Parietal lobe (tissue), 1 donor: ENCODE data around the gene TBX6. TPM values are rescaled to one million over a fixed set of nuclear protein-coding genes. Genes with fewer than 3 reads are reported as not detected.

Experiments
- total RNA-seq: library from RNA; depleted of rRNA; stranded (reverse); fragments of >200 nt; gene quantifications from one replicate; pipeline ENCODE4 v1.2.3, GENCODE V29; 2014

TBX6 gene, protein sequence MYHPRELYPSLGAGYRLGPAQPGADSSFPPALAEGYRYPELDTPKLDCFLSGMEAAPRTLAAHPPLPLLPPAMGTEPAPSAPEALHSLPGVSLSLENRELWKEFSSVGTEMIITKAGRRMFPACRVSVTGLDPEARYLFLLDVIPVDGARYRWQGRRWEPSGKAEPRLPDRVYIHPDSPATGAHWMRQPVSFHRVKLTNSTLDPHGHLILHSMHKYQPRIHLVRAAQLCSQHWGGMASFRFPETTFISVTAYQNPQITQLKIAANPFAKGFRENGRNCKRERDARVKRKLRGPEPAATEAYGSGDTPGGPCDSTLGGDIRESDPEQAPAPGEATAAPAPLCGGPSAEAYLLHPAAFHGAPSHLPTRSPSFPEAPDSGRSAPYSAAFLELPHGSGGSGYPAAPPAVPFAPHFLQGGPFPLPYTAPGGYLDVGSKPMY
- 0.31 TPM for total RNA-seq

DNA sequence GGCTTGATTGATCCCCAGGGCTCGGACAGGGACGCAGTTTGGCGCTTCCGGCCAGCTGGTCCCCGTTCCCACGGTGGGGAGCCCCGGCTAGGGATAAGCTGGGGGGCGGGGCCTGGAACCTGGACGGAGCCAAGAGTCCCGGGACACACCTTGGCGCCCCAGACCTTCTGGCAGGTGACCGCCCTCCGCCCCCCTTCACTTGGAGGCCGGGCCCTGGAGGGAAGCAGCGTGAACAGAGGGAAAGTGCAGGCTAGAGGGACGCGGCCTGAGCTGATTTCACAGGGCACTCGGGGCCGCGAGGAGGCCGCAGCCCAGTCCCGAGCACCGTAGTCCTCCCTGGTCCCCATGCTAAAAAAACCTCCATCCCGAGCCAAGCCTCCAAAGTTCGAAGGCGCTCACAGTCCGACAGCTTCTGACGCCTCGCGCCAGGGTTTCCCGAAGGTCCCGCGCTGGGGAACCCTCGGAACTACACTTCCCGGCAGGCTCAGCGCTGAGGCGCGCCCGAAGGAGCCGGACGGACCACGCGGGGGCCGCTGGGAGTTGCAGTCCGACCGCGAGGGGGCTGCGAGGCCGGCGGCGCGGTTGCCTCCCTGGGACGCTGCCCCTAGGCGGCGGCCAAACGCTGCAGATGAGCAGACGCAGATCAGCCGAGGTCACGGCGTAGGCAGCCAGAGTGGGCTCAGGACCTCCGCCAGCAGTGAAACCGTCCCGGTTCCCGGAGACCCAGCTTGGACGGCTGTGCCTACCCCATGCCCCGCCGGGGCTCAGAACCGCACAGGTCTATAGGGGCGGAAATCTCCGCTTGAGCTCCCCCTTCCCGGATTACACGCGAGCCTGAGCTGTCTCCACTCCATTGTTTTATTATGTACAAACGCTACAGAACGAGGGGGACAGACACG lies at the start of gene TBX6:
TBX6 (minus strand) TSS at position 451 of the 899 bp plus-strand sequence. CDS start 731 bp downstream, outside the sequence.

DNA sequence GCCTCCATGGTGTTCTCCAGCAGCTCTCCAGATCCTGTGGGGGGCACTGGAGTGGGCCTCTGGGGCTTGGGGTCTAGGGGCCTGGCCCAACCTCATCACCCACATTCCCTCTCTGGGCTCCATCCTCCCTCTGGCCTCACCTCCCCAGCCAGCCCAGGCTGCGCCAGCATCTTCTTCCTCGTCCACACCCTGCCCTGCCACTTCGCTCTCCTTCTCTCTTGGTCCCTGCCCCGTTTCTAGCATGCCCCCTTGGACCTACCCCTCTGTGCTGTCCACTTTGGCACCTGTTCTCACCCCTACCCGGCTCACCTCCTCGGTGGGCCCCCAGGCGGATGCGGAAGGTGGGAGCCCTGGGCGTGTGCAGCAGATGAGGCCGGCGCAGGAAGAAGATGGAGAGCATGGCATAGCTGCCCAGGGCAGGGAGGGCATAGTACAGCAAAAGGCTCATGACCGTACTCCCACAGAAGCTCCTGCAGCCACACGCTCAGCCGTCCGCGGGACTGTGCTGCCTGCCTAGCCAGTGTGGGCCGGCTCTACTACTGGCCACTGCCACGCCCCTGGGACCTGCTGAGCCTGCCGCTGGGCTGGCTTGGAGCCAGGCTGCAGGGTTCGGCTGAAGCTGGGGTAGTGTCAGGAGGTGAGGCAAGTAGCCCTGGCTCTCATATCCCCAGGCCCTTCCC lies 21.4 kb upstream of the TBX6 start, which contains the start of gene GDPD3:
GDPD3 (minus strand) TSS at position 507 of the 680 bp plus-strand sequence; CDS start at position 448, 59 bp downstream.

DNA sequence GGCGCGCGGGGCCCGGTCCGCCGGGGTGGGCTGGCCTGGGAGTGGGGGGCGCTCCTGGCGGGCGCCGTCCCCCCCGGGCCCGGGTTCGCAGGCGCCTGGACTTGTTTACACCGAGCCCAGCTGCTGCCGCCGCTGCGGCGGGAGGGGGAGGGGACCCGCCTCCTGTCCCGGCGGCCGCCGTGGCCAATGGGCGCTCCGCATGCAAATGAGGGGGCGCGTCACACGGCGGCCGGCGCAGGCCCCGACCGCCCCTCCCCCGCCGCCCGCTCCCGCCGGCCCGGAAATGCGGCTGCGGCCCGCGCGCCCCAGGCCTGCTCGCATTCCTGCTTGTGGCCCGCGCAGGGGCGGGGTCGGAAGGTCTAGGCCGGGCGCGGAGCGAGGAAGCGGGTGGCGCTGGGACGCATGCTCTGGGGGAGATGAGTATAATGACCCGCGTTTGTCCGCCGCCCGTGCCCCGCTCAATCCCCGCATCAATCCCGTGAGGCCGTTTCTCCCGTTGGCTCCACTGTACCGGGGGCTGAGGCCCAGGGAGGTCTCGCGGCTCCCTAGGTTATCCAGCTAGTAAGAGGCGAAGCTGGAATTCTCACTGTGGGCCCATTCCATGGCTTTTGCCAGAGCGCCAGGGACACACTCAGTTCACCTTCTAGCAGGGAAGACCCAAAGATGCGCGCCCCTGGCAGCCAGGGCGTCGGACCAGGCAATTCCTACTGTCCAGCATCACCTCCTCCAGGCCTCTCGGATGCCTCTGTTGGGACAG lies 4.6 kb upstream of the TBX6 start, which contains the start of gene YPEL3:
YPEL3 (minus strand) TSS at position 109 of the 757 bp plus-strand sequence. CDS start 731 bp downstream, outside the sequence.

DNA sequence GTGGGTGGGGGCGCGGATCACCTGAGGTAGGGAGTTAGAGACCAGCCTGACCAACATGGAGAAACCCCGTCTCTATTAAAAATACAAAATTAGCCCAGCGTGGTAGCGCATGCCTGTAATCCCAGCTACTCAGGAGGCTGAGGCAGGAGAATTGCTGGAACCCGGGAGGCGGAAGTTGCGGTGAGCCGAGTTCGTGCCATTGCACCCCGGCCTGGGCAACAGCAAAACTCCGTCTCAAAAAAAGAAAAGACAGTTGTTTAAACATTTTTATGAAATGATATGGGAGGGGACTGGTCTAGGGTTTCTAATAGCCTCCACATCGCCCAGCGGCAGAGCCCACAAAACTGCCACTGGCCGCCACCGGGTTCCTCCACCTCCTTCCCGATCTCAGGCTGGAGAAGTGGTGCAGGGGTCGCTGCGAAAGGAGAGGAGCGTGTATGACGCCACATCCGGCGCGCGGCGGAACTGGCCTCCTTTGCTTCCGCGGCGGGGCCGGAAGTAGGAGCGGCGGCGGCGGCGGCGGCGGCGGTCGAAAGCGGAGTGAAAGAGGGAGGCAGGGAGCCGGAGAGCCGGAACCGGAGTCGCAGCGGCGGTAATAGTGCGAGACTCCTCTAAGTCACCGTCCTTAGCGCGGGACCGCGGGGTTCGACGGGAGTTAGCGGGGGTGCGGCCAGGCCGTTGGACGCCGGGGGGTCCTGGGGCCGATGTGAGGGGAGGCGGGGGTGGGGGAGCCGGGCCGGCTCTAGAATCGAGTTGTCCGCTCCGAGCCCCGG lies 16.0 kb downstream of the TBX6 start, which contains the start of gene PPP4C:
PPP4C (plus strand) TSS at position 492 of the 773 bp plus-strand sequence. CDS start 384 bp downstream, outside the sequence.

DNA sequence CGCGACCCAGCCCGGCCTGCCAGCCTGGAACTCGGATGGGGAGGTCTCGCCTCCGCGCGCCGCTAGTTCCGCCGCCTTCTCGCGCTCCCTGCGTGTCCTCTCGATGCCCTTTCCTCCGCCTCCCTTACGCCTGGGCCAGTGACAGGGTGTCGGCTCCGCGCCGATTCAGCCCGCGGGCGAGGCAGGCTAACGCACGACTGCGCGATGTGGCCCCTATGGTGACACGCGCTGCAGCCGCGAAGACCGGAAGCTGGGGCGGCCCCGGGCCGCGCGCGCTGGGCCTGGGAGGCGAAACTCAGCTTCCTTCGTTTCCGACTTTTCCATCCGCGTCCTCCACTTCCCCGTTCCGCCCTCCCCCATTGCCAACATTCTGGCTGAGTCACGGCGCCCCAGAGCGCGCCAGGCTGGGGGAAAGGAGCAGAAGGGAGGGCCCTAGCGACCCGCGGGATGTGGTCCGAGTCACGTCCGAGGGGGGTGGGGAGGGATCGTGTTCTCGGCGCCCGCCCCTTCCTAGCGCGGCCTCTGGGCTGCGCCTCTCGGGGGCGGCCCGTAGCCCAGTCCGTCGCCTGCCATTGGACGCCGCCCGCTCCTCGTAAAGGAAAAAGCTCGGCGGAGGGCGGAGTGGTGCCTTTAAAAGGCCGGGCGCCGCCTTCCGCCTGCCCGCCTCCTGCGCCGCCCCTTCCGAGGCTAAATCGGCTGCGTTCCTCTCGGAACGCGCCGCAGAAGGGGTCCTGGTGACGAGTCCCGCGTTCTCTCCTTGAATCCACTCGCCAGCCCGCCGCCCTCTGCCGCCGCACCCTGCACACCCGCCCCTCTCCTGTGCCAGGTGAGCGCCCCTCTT lies 26.4 kb downstream of the TBX6 start, which contains the start of gene ALDOA:
ALDOA (plus strand) TSS at position 659 of the 841 bp plus-strand sequence. CDS start 1,138 bp downstream, outside the sequence.

Other genes starting within 250 kb of the TBX6 start
- 48.8 TPM for gene CDIPT, start 228.7 kb downstream of the TBX6 start, total RNA-seq
- 52.0 TPM for gene SEZ6L2, start 192.4 kb downstream of the TBX6 start, total RNA-seq
- 13.1 TPM for gene ASPHD1, start 191.4 kb downstream of the TBX6 start, total RNA-seq
- gene KCTD13, start 165.7 kb downstream of the TBX6 start, total RNA-seq = 36.6 TPM
- 25.4 TPM for gene TMEM219, start 129.8 kb downstream of the TBX6 start, total RNA-seq
- gene TAOK2, start 118.1 kb downstream of the TBX6 start, total RNA-seq = 55.4 TPM
- gene HIRIP3, start 96.3 kb downstream of the TBX6 start, total RNA-seq = 18.8 TPM
- 22.8 TPM for gene INO80E, start 95.7 kb downstream of the TBX6 start, total RNA-seq
- 17.2 TPM for gene DOC2A, start 80.9 kb downstream of the TBX6 start, total RNA-seq
- not detected for gene C16orf92, start 68.7 kb downstream of the TBX6 start, total RNA-seq
- gene TLCD3B, start 60.7 kb downstream of the TBX6 start, total RNA-seq = 24.4 TPM
- gene ALDOA, start 26.2 kb downstream of the TBX6 start, total RNA-seq = 89.8 TPM
- 60.4 TPM for gene PPP4C, start 15.9 kb downstream of the TBX6 start, total RNA-seq
- gene YPEL3, start 4.3 kb upstream of the TBX6 start, total RNA-seq = 29.1 TPM
- gene GDPD3, start 21.6 kb upstream of the TBX6 start, total RNA-seq = 1.9 TPM
- 26.0 TPM for gene MAPK3, start 31.3 kb upstream of the TBX6 start, total RNA-seq
- gene CORO1A, start 91.7 kb upstream of the TBX6 start, total RNA-seq = 26.3 TPM
- gene BOLA2B, start 101.7 kb upstream of the TBX6 start, total RNA-seq = 16.9 TPM
- gene SLX1A, start 102.0 kb upstream of the TBX6 start, total RNA-seq = 27.2 TPM
- 7.8 TPM for gene SULT1A3, start 107.3 kb upstream of the TBX6 start, total RNA-seq
- gene NPIPB13, start 156.6 kb upstream of the TBX6 start, total RNA-seq = 8.5 TPM